ENCODE data around the gene THOC7.

GRCh38 chr3:63867225-63867624 lies 3.6 kb upstream of the THOC7 start:
- TF ChIP-seq GATA3 (IDR thresholded peaks at IDR 0.05; ENCODE audit: low read depth, low read length) (no peak), GATA2 (IDR thresholded peaks at IDR 0.05; ENCODE audit: low read depth, low read length) (no peak)

Data from SH-SY5Y (cell line).